Transverse colon (tissue), 4 donors: ENCODE measurements around the gene UNC119. TPM values are rescaled to one million over a fixed set of nuclear protein-coding genes. Genes with fewer than 3 reads are reported as not detected.
A peak's percentile ranks its signal among the peaks of the same experiment; 100 is the strongest.

ENCODE experiments used
- DNase-seq: peaks from one replicate; pipeline ENCODE4 v3.0.0-alpha.2; 2019
- H3K27ac ChIP-seq, 4 donors: fragments of 200-600 bp; sonication (generic); 2 replicates each; pipeline ENCODE4 v1.5.1; 2016 to 2018; ENCODE audit warnings: inconsistent platforms in 4 of 4
- H3K27me3 ChIP-seq: fragments of 200-600 bp; sonication (generic); 2 replicates; pipeline ENCODE4 v1.5.1; 2017; ENCODE audit warnings: inconsistent platforms
- H3K36me3 ChIP-seq, 4 donors: fragments of 200-600 bp; sonication (generic); 2 replicates each; pipeline ENCODE4 v1.5.1; 2017 to 2019; ENCODE audit warnings: inconsistent platforms in 4 of 4
- H3K4me1 ChIP-seq, 4 donors: fragments of 200-600 bp; sonication (generic); 2 replicates each; pipeline ENCODE4 v1.5.1; 2017 to 2020; ENCODE audit warnings: inconsistent platforms in 4 of 4
- H3K4me3 ChIP-seq, 4 donors: fragments of 200-600 bp; sonication (generic); 1 replicate in 1 of 4; 2 replicates in 3 of 4; pipeline versions ENCODE4 v1.5.1 to v1.6.1; 2017 to 2019; ENCODE audit warnings: inconsistent platforms in 4 of 4
- H3K9me3 ChIP-seq, 2 donors: fragments of 200-600 bp; sonication (generic); 2 replicates each; pipeline ENCODE4 v1.5.1; 2017 to 2019; ENCODE audit warnings: inconsistent platforms in 2 of 2
- EP300 ChIP-seq: sonication (generic); formaldehyde crosslinking; IDR thresholded peaks from one replicate; pipeline ENCODE4 v1.6.1; 2017; ENCODE audit warnings: antibody characterized with exemption, low read depth
- POLR2A ChIP-seq: fragments of 450-650 bp; IDR thresholded peaks from one replicate; pipeline ENCODE4 v1.6.1; 2016; ENCODE audit warnings: antibody characterized with exemption, mild to moderate bottlenecking, moderate library complexity
- POLR2AphosphoS5 ChIP-seq, 3 donors: sonication (generic); formaldehyde crosslinking; IDR thresholded peaks; one replicate each; pipeline ENCODE4 v1.6.1; 2016; ENCODE audit warnings: antibody characterized with exemption in 3 of 3
- WGBS, 2 donors: methylation state at CpG; one replicate each; pipeline ENCODE4 v1.1.5; 2018; ENCODE audit warnings: low coverage in 1 of 2; 5-methylcytosine and 5-hydroxymethylcytosine counted together
- in situ Hi-C, 4 donors: fragments of 200-750 bp; cut with MboI; loops; one replicate each; pipeline versions ENCODE4 v1.15.0 to v1.15.1; 2017; ENCODE audit warnings: low sequenced_read_pairs in 3 of 4, low pct_ligation_motif_present in 1 of 4, low pct_unique_long_range_greater_than_20kb in 1 of 4
- intact Hi-C: fragments of 100-400 bp; cut with DNase I; formaldehyde crosslinking; loops from one replicate; pipeline ENCODE4 v1.15.1; 2023; ENCODE audit warnings: low total_unique reads
- total RNA-seq, 4 donors: library from RNA; depleted of rRNA; stranded (reverse); fragments of >200 nt; gene quantifications; one replicate each; pipeline ENCODE4 v1.1.0, GENCODE V29; 2016
- TF ChIP-seq, protein P1 (sequence below), 5 experiments: fragments of 200-600 bp in 3 of 5; fragments of 450-650 bp in 2 of 5; sonication (generic) in 3 of 5; IDR thresholded peaks; 1 replicate in 2 of 5; 2 replicates in 3 of 5; pipeline ENCODE4 v1.5.1; 2016 to 2017; ENCODE audit warnings: antibody characterized with exemption in 5 of 5, inconsistent platforms in 3 of 5, mild to moderate bottlenecking in 2 of 5, moderate library complexity in 1 of 5

Gene UNC119
- total RNA-seq, 4 donors from 2014 or later = 16.4 to 52.4 (median 32.8) TPM

DNA sequence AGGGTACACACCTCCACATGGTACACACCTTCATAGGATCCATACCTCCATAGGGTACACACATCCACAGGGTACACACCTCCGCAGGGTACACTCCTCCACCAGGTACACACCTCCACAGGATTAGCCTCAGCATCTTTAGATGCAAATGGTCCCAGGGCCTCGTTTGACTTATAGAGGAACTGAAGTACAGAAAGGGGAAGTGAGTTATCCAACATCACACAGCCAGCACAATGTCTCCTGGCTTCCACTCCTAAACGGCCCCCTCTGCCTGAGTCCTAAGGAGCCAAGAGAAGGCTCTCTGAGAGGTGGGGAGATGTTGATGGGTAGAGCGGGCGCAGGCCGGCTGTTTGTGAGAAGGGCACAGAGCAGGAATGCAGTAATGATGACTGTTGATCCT, 34.3 kb downstream of the UNC119 start:
- 66% methylated on average over 6 of the region's 6 CpGs; no CpG with 5 or more reads in 1 of the 2 donors for WGBS, 2 donors
- H3K36me3 ChIP-seq = no peaks in the 10 kb centered on the region
- no peak overlapping the region for H3K4me3 ChIP-seq
- no peaks in the 10 kb centered on the region for H3K27me3 ChIP-seq
- H3K9me3 ChIP-seq = no peaks in the 10 kb centered on the region
- no peak for DNase-seq
- no peak overlapping the region for H3K27ac ChIP-seq
- no peak for TF ChIP-seq EP300
- TF ChIP-seq POLR2AphosphoS5 (IDR thresholded peaks at IDR 0.05) = no peak
- TF ChIP-seq, protein P1, sequence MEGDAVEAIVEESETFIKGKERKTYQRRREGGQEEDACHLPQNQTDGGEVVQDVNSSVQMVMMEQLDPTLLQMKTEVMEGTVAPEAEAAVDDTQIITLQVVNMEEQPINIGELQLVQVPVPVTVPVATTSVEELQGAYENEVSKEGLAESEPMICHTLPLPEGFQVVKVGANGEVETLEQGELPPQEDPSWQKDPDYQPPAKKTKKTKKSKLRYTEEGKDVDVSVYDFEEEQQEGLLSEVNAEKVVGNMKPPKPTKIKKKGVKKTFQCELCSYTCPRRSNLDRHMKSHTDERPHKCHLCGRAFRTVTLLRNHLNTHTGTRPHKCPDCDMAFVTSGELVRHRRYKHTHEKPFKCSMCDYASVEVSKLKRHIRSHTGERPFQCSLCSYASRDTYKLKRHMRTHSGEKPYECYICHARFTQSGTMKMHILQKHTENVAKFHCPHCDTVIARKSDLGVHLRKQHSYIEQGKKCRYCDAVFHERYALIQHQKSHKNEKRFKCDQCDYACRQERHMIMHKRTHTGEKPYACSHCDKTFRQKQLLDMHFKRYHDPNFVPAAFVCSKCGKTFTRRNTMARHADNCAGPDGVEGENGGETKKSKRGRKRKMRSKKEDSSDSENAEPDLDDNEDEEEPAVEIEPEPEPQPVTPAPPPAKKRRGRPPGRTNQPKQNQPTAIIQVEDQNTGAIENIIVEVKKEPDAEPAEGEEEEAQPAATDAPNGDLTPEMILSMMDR (IDR thresholded peaks at IDR 0.05) = no peak
- TF ChIP-seq POLR2A = no peak
- intact Hi-C loops = no loop called here
- H3K4me1 ChIP-seq = peaks cover 0 to 12% (median 9%) of the 10 kb centered on the region in 4 donors
- in situ Hi-C loops = no loop called here

DNA sequence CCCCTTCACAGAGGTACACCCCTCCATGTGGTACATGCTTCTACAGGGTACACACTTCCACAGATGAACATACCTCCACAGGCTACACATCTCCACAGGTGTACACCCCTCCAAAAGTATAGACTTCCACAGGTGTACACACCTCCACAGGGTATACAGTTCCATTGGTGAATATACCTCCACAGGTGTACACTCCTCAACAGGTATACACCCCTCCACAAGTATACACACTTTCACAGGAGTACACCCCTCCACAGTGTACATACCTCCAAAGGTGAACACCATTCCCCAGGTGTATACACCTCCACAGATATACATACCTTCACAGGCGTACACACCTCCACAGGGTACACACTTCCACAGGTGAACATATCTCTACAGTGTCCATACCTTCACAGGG, 36.9 kb downstream of the UNC119 start:
- in situ Hi-C loops = no loop called here

DNA sequence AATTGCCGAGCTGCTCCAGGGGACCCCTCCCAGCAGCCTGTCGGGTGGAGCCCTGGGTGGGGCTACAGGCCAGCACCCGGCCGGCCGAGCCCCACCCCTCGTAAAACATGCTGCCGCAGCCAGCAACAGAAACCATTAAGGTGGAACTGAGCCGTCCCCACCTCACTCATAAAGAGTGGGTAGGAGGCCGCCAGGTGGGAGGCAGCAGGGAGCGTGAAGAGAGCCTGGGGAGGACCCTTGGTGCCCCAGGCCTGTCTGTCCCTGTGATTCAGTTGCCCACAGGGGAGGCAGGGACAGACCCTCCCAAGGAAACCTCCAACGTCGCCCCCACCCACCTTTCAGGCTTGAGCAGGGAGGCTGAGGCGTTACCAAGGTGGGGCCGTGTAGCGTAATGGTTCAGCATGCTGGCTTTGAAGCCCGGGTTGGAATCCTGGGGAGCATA, 37.8 kb downstream of the UNC119 start:
- in situ Hi-C loops (no loop called here), intact Hi-C loops (no loop called here)
- no peaks in the 10 kb centered on the region for H3K9me3 ChIP-seq
- H3K27ac ChIP-seq = peak overlapping the region; percentile 48 to 70 (median 61)
- WGBS, 2 donors = 14 to 38% methylated on average over 6 to 15 of the region's 16 CpGs
- DNase-seq = peak; percentile 83
- peaks cover 0 to 12% (median 9%) of the 10 kb centered on the region in 4 donors for H3K4me1 ChIP-seq
- no peaks in the 10 kb centered on the region for H3K36me3 ChIP-seq
- no peak overlapping the region for H3K4me3 ChIP-seq
- no peaks in the 10 kb centered on the region for H3K27me3 ChIP-seq
- TF ChIP-seq EP300 (no peak), POLR2A (no peak), POLR2AphosphoS5 (IDR thresholded peaks at IDR 0.05) (no peak)
- TF ChIP-seq, protein P1 (IDR thresholded peaks at IDR 0.05) = no peak

More for the DNA sequence above, 36.9 kb downstream of the UNC119 start:
- no peak overlapping the region for H3K4me3 ChIP-seq
- intact Hi-C loops = no loop called here
- H3K27me3 ChIP-seq = no peaks in the 10 kb centered on the region
- H3K27ac ChIP-seq = no peak overlapping the region
- DNase-seq = no peak
- WGBS, 2 donors = 94 to 100% methylated on average over 1 of the region's 1 CpG
- no peaks in the 10 kb centered on the region for H3K9me3 ChIP-seq
- H3K4me1 ChIP-seq = peaks cover 0 to 12% (median 9%) of the 10 kb centered on the region in 4 donors
- no peaks in the 10 kb centered on the region for H3K36me3 ChIP-seq
- TF ChIP-seq, protein P1 (IDR thresholded peaks at IDR 0.05) = no peak
- TF ChIP-seq POLR2A (no peak), POLR2AphosphoS5 (IDR thresholded peaks at IDR 0.05) (no peak), EP300 (no peak)

DNA sequence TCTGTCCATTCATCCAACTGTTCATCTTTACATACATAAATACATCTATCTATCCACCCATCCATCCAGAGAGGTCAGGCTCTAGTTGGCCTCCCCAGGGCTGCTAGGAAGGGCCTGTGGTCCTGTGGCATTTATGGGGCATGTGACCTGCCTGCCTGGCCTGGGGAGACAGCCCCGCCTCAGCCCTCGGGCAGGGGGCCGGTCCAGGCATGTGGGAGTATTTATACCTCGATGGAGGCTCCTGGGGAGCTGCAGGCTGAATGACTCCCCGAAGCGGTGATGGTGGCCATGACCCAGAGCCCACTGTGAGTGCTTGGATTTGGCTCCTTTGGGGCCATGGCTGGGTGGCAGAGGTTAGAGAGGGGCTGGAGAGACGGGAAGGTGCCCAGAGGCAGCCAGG, 38.9 kb downstream of the UNC119 start:
- no peak for TF ChIP-seq POLR2AphosphoS5 (IDR thresholded peaks at IDR 0.05)
- no peak for TF ChIP-seq POLR2A
- TF ChIP-seq, protein P1 (IDR thresholded peaks at IDR 0.05) = no peak
- no peak for TF ChIP-seq EP300
- in situ Hi-C loops = no loop called here
- no peak for DNase-seq
- intact Hi-C loops = no loop called here
- Histone ChIP-seq H3K27me3 (peaks cover 2% of the 10 kb centered on the region), H3K9me3 (no peaks in the 10 kb centered on the region), H3K4me1 (peaks cover 0 to 12% (median 9%) of the 10 kb centered on the region in 4 donors), H3K27ac (no peak overlapping the region), H3K4me3 (no peak overlapping the region), H3K36me3 (no peaks in the 10 kb centered on the region)
- 69% methylated on average over 7 of the region's 7 CpGs; no CpG with 5 or more reads in 1 of the 2 donors for WGBS, 2 donors
